RPMI7951 (cell line): Measurements from ENCODE around the gene DDX20. TPM values are rescaled to one million over a fixed set of nuclear protein-coding genes. Genes with fewer than 3 reads are reported as not detected.

ENCODE experiments used
- total RNA-seq: library from RNA; depleted of rRNA; stranded (reverse); fragments of >200 nt; shearing (Covaris generic); gene quantifications from 2 replicates; pipeline ENCODE4 v1.2.3, GENCODE V29; 2014; rRNA removed

The DDX20 gene
- total RNA-seq, 1 experiment from 2014 or later = 19.9 TPM

Other genes with a start within 250 kb of the DDX20 start
- gene RAP1A, start 136.1 kb upstream of the DDX20 start, total RNA-seq = 24.5 and 36.4 TPM in 2 replicates
- 1.3 and 1.4 TPM in 2 replicates for gene INKA2, start 16.5 kb upstream of the DDX20 start, total RNA-seq
- not detected in 2 replicates for gene KCND3, start 233.8 kb downstream of the DDX20 start, total RNA-seq